Liver (tissue), 9 donors: ENCODE data around the gene RSRC2. TPM values are rescaled to one million over a fixed set of nuclear protein-coding genes. Genes with fewer than 3 reads are reported as not detected.

Experiments used
- DNase-seq: peaks from one replicate; pipeline ENCODE4 v3.0.0-alpha.2; 2017; ENCODE audit warnings: low spot score
- H3K27ac ChIP-seq, 2 donors: one replicate each; pipeline ENCODE4 v1.7.0; 2013; ENCODE audit warnings: inconsistent platforms in 2 of 2, low read length in 2 of 2, control low read depth in 1 of 2, low read depth in 1 of 2, mild to moderate bottlenecking in 1 of 2
- H3K27me3 ChIP-seq, 4 donors: one replicate each; pipeline versions ENCODE4 v1.6.1 to v1.7.0; 2013; ENCODE audit warnings: low read length in 3 of 4, inconsistent platforms in 1 of 4, mild to moderate bottlenecking in 1 of 4, moderate library complexity in 1 of 4; ENCODE audit not compliant: control insufficient read depth in 4 of 4, insufficient read depth in 4 of 4
- H3K36me3 ChIP-seq, 4 donors: one replicate each; pipeline versions ENCODE4 v1.6.1 to v1.7.0; 2013; ENCODE audit warnings: low read length in 3 of 4, mild to moderate bottlenecking in 3 of 4, low read depth in 1 of 4, moderate library complexity in 1 of 4; ENCODE audit not compliant: control insufficient read depth in 4 of 4, insufficient read depth in 3 of 4
- H3K4me1 ChIP-seq, 4 donors: one replicate each; pipeline versions ENCODE4 v1.6.1 to v1.7.0; 2013; ENCODE audit warnings: low read length in 3 of 4, mild to moderate bottlenecking in 3 of 4, moderate library complexity in 1 of 4; ENCODE audit not compliant: control insufficient read depth in 4 of 4, insufficient read depth in 4 of 4
- H3K4me3 ChIP-seq, 3 donors: one replicate each; pipeline versions ENCODE4 v1.6.1 to v1.7.0; 2013; ENCODE audit warnings: low read length in 3 of 3, control low read depth in 1 of 3, low read depth in 1 of 3, mild to moderate bottlenecking in 1 of 3
- H3K9ac ChIP-seq, 2 donors: one replicate each; pipeline ENCODE4 v1.7.0; 2013; ENCODE audit warnings: low read length in 2 of 2, mild to moderate bottlenecking in 2 of 2, moderate library complexity in 2 of 2, control low read depth in 1 of 2, low read depth in 1 of 2
- H3K9me3 ChIP-seq, 4 donors: one replicate each; pipeline versions ENCODE4 v1.6.1 to v1.7.0; 2013; ENCODE audit warnings: low read length in 3 of 4; ENCODE audit not compliant: control insufficient read depth in 4 of 4
- ATF3 ChIP-seq: IDR thresholded peaks from 2 replicates; pipeline ENCODE4 v1.6.1; 2016; ENCODE audit warnings: antibody characterized with exemption
- CTCF ChIP-seq: fragments of 150-350 bp; IDR thresholded peaks from 2 replicates; pipeline ENCODE4 v1.5.1; 2017; ENCODE audit warnings: improper control_type of control experiment, low read depth, low read length; ENCODE audit not compliant: missing input control
- EGR1 ChIP-seq, 2 donors: IDR thresholded peaks; 2 replicates each; pipeline ENCODE4 v1.6.1; 2016 to 2018; ENCODE audit warnings: antibody characterized with exemption in 2 of 2, low read depth in 2 of 2
- FOXA1 ChIP-seq: IDR thresholded peaks from 2 replicates; pipeline ENCODE4 v1.6.1; 2016; ENCODE audit warnings: antibody characterized with exemption
- FOXA2 ChIP-seq: IDR thresholded peaks from 2 replicates; pipeline ENCODE4 v1.6.1; 2016; ENCODE audit warnings: antibody characterized with exemption
- GABPA ChIP-seq, 2 donors: IDR thresholded peaks in 1 of 2; conservative IDR thresholded peaks in 1 of 2; 2 replicates each; pipeline ENCODE4 v1.6.1; 2016; ENCODE audit warnings: antibody characterized with exemption in 2 of 2, mild to moderate bottlenecking in 1 of 2, moderate library complexity in 1 of 2
- HNF4A ChIP-seq, 2 donors: conservative IDR thresholded peaks; 2 replicates each; pipeline ENCODE4 v1.6.1; 2016; ENCODE audit warnings: antibody characterized with exemption in 2 of 2, mild to moderate bottlenecking in 2 of 2
- HNF4G ChIP-seq: IDR thresholded peaks from 2 replicates; pipeline ENCODE4 v1.6.1; 2016; ENCODE audit warnings: antibody characterized with exemption
- JUND ChIP-seq, 2 donors: IDR thresholded peaks; 2 replicates each; pipeline ENCODE4 v1.6.1; 2016; ENCODE audit warnings: antibody characterized with exemption in 2 of 2
- MAX ChIP-seq: IDR thresholded peaks from 2 replicates; pipeline ENCODE4 v1.6.1; 2016; ENCODE audit warnings: antibody characterized with exemption
- NR2F2 ChIP-seq: IDR thresholded peaks from 2 replicates; pipeline ENCODE4 v1.6.1; 2016; ENCODE audit warnings: antibody characterized with exemption
- RAD21 ChIP-seq, 2 donors: IDR thresholded peaks; 2 replicates each; pipeline ENCODE4 v1.6.1; 2016; ENCODE audit warnings: antibody characterized with exemption in 2 of 2, mild to moderate bottlenecking in 2 of 2
- REST ChIP-seq: IDR thresholded peaks from 2 replicates; pipeline ENCODE4 v1.6.1; 2016; ENCODE audit warnings: antibody characterized with exemption, mild to moderate bottlenecking
- RXRA ChIP-seq, 2 donors: IDR thresholded peaks; 2 replicates each; pipeline ENCODE4 v1.6.1; 2017 to 2018; ENCODE audit warnings: antibody characterized with exemption in 2 of 2, mild to moderate bottlenecking in 1 of 2
- SP1 ChIP-seq: IDR thresholded peaks from 2 replicates; pipeline ENCODE4 v1.6.1; 2018; ENCODE audit warnings: antibody characterized with exemption, mild to moderate bottlenecking
- TAF1 ChIP-seq: conservative IDR thresholded peaks from 2 replicates; pipeline ENCODE4 v1.6.1; 2016; ENCODE audit warnings: antibody characterized with exemption, mild to moderate bottlenecking
- YY1 ChIP-seq: IDR thresholded peaks from 2 replicates; pipeline ENCODE4 v1.6.1; 2016; ENCODE audit warnings: antibody characterized with exemption, mild to moderate bottlenecking
- ZBTB33 ChIP-seq: IDR thresholded peaks from 2 replicates; pipeline ENCODE4 v1.6.1; 2016; ENCODE audit warnings: antibody characterized with exemption
- WGBS: extraction: QIAGEN DNeasy Blood & Tissue Kit; methylation state at CpG from one replicate; pipeline ENCODE4 v1.1.7; 2013; 5-methylcytosine and 5-hydroxymethylcytosine counted together
- polyA plus RNA-seq, 2 donors: library from polyadenylated mRNA; stranded (reverse) in 1 of 2; unstranded in 1 of 2; fragments of 200-250 nt in 1 of 2; fragments of >200 nt in 1 of 2; fragmentation: Nextera tagmentation in 1 of 2; extraction: Ambion mirVana in 1 of 2; gene quantifications; one replicate each; pipeline versions ENCODE4 v1.2.1 to v1.2.3, GENCODE V29; 2013 to 2015
- total RNA-seq, 2 donors: library from RNA; depleted of rRNA; stranded (reverse); fragments of >200 nt; gene quantifications; one replicate each; pipeline ENCODE4 v1.2.3, GENCODE V29; 2014
- donor health status: healthy.
- donor health status: healthy.
- donor health status: healthy.
- donor health status: healthy.
- donor health status: healthy.

RSRC2 gene
- total and polyA plus RNA-seq, 4 donors, result 15.5 to 31.4 (median 25.7) TPM

- H3K27ac ChIP-seq, result peak within 1 kb of the TSS; percentile 94 to 98
- peak; percentile 97 for DNase-seq
- peaks cover 9 to 30% (median 21%) of the 10 kb centered on the region in 4 donors for H3K36me3 ChIP-seq
- no peaks in the 10 kb centered on the region for H3K9me3 ChIP-seq
- peak within 1 kb of the TSS; percentile 63 to 83 (median 82) for H3K4me3 ChIP-seq
- peak in 1 of 2 donors; percentile 45 for TF ChIP-seq JUND (IDR thresholded peaks at IDR 0.05)
- TF ChIP-seq GABPA (IDR thresholded peaks at IDR 0.05 in 1 of 2, conservative IDR thresholded peaks at IDR 0.05 in 1 of 2), result peak in 1 of 2 donors; percentile 83
- peak in 1 of 2 donors; percentile 36 for TF ChIP-seq RAD21 (IDR thresholded peaks at IDR 0.05)
- peak; percentile 71 for TF ChIP-seq SP1
- no peak for TF ChIP-seq FOXA1
- peak; percentile 91 for TF ChIP-seq MAX
- TF ChIP-seq TAF1, result peak; percentile 95
- TF ChIP-seq ZBTB33, result peak; percentile 85
- TF ChIP-seq REST, result peak; percentile 83
- no peak for TF ChIP-seq FOXA2
- peak; percentile 46 for TF ChIP-seq ATF3
- TF ChIP-seq HNF4G, result peak; percentile 12
- TF ChIP-seq HNF4A (conservative IDR thresholded peaks at IDR 0.05), result peak in 1 of 2 donors; percentile 31
- peak; percentile 18 for TF ChIP-seq NR2F2
- TF ChIP-seq CTCF, result no peak
- no peak for TF ChIP-seq EGR1 (IDR thresholded peaks at IDR 0.05; ENCODE audit: low read depth in 2 of 2)
- TF ChIP-seq RXRA (IDR thresholded peaks at IDR 0.05), result peak; percentile 56 to 62
- peak; percentile 98 for TF ChIP-seq YY1
- peak within 1 kb of the TSS; percentile 51 to 90 for H3K9ac ChIP-seq
- H3K4me1 ChIP-seq, result peaks cover 6 to 20% (median 14%) of the 10 kb centered on the region in 4 donors
- WGBS, result 5% methylated on average over 52 of the region's 52 CpGs
- H3K27me3 ChIP-seq, result no peaks in the 10 kb centered on the region
Measured at GRCh38 chr12:122500685-122501488, 25.8 kb downstream of the RSRC2 start, which contains the start of gene ZCCHC8. ZCCHC8 (minus strand) TSS chr12:122500932; CDS start chr12:122500840, 92 bp downstream.
